K562 (cell line): Measurements from ENCODE around the gene GPX5. TPM values are rescaled to one million over a fixed set of nuclear protein-coding genes. Genes with fewer than 3 reads are reported as not detected.

Experiments
- BCOR ChIP-seq: fragments of 450-650 bp; IDR thresholded peaks from 2 replicates; pipeline ENCODE4 v1.6.1; 2016
- BRF2 ChIP-seq: IDR thresholded peaks from 3 replicates; pipeline ENCODE4 v1.6.1; 2011; ENCODE audit warnings: borderline replicate concordance, mild to moderate bottlenecking; ENCODE audit not compliant: insufficient read length, insufficient read depth
- CEBPG ChIP-seq, 3 experiments: fragments of 200-800 bp in 1 of 3; sonication (Bioruptor generic) in 1 of 3; sonication (generic) in 1 of 3; formaldehyde crosslinking in 1 of 3; IDR thresholded peaks in 2 of 3; conservative IDR thresholded peaks in 1 of 3; 2 replicates each; pipeline versions ENCODE4 v1.6.1 to v1.8.0; 2016 to 2022; ENCODE audit warnings: missing compliant biosample characterization in 2 of 3, missing genetic modification characterization in 2 of 3, mild to moderate bottlenecking in 1 of 3, missing genetic modification reagents in 1 of 3
- CREBBP ChIP-seq: IDR thresholded peaks from one replicate; pipeline ENCODE4 v1.6.1; 2012; ENCODE audit warnings: low read depth, mild to moderate bottlenecking, control low read depth, inconsistent platforms, low read length
- CUX1 ChIP-seq: fragments of 200-800 bp; sonication (Bioruptor generic); IDR thresholded peaks from 2 replicates; pipeline ENCODE4 v1.6.1; 2016; ENCODE audit warnings: missing genetic modification characterization, missing compliant biosample characterization
- ELF2 ChIP-seq: fragments of 250-450 bp; sonication (Bioruptor Pico); IDR thresholded peaks from 2 replicates; pipeline ENCODE4 v1.5.0; 2021; ENCODE audit warnings: mild to moderate bottlenecking
- ERF ChIP-seq: fragments of 450-650 bp; formaldehyde crosslinking; IDR thresholded peaks from 2 replicates; pipeline ENCODE4 v1.4.0; 2020; ENCODE audit warnings: mild to moderate bottlenecking, mixed read lengths
- HDAC8 ChIP-seq: fragments of 450-650 bp; IDR thresholded peaks from 2 replicates; pipeline ENCODE4 v1.6.1; 2016; ENCODE audit warnings: mild to moderate bottlenecking, missing genetic modification characterization, moderate library complexity, missing compliant biosample characterization
- KDM5B ChIP-seq: fragments of 200-600 bp; sonication (generic); IDR thresholded peaks from 2 replicates; pipeline ENCODE4 v1.6.1; 2012; ENCODE audit warnings: low read depth, mild to moderate bottlenecking, moderate library complexity, low read length, control low read depth, inconsistent platforms; ENCODE audit not compliant: insufficient replicate concordance
- MECOM ChIP-seq: fragments of 250-450 bp; sonication (Bioruptor Pico); IDR thresholded peaks from 2 replicates; pipeline ENCODE4 v1.8.0; 2022; ENCODE audit warnings: inconsistent platforms
- MXI1 ChIP-seq: IDR thresholded peaks from 2 replicates; pipeline ENCODE4 v1.6.1; 2011; ENCODE audit warnings: low read depth, mild to moderate bottlenecking, improper control_type of control experiment, low read length
- RBM39 ChIP-seq: fragments of 200-400 bp; formaldehyde crosslinking; optimal IDR thresholded peaks from 2 replicates; pipeline ENCODE3; 2018; ENCODE audit warnings: low read depth, low read length
- SUPT5H ChIP-seq: fragments of 450-650 bp; IDR thresholded peaks from 2 replicates; pipeline ENCODE4 v1.6.1; 2016
- TGIF2 ChIP-seq: sonication (generic); formaldehyde crosslinking; IDR thresholded peaks from 2 replicates; pipeline ENCODE4 v1.8.1; 2022; ENCODE audit warnings: mild to moderate bottlenecking, missing genetic modification reagents, moderate library complexity
- U2AF2 ChIP-seq: fragments of 200-400 bp; formaldehyde crosslinking; optimal IDR thresholded peaks from 2 replicates; pipeline ENCODE3; 2017; ENCODE audit warnings: low read depth, mild to moderate bottlenecking, low read length
- ZBTB12 ChIP-seq: fragments of 250-450 bp; sonication (Bioruptor Pico); IDR thresholded peaks from 2 replicates; pipeline ENCODE4 v1.4.0; 2020
- ZNF197 ChIP-seq: fragments of 200-800 bp; sonication (Bioruptor generic); IDR thresholded peaks from 2 replicates; pipeline ENCODE4 v1.6.1; 2016; ENCODE audit warnings: low read depth, missing genetic modification characterization, missing compliant biosample characterization
- ZNF316 ChIP-seq: fragments of 450-650 bp; IDR thresholded peaks from 2 replicates; pipeline ENCODE4 v1.6.1; 2016
- ZNF41 ChIP-seq: fragments of 250-450 bp; sonication (Bioruptor Pico); conservative IDR thresholded peaks from 2 replicates; pipeline ENCODE4 v1.4.0; 2020; ENCODE audit warnings: mild to moderate bottlenecking
- ZNF668 ChIP-seq: fragments of 250-450 bp; sonication (Bioruptor Pico); IDR thresholded peaks from 2 replicates; pipeline ENCODE4 v1.8.0; 2022; ENCODE audit warnings: mild to moderate bottlenecking, inconsistent platforms
- polyA plus RNA-seq, 8 experiments: library from polyadenylated mRNA; depleted of rRNA in 4 of 8; stranded (reverse) in 5 of 8; unstranded in 3 of 8; fragments of >200 nt; fragmentation: Nextera tagmentation in 2 of 8; fragmentation: Illumina TruSeq in 1 of 8; extraction: Ambion mirVana in 2 of 8; extraction: Trizol in 1 of 8; gene quantifications; 2 replicates each; pipeline versions ENCODE4 v1.2.1 to v1.2.3, GENCODE V29; 2011 to 2014; ENCODE audit warnings: inconsistent platforms in 1 of 8, missing spikeins in 1 of 8
- total RNA-seq, 7 experiments: library from RNA; depleted of rRNA in 6 of 7; stranded (reverse); fragments of >200 nt in 6 of 7; fragmentation: Illumina TruSeq in 2 of 7; extraction: Trizol in 2 of 7; gene quantifications; 2 replicates each; pipeline versions ENCODE4 v1.2.1 to v1.2.3, GENCODE V29; 2011 to 2021; ENCODE audit warnings: low replicate concordance in 1 of 7

Gene GPX5
- total and polyA plus RNA-seq, 9 of the 15 experiments (the other 6 are each of a cell fraction or from before 2014, with no cell fraction given), result 0.07 to 0.18 (median 0.15) TPM; not detected in 6

GRCh38 chr6:28553986-28554881, 28.6 kb downstream of the GPX5 start (continued):
- TF ChIP-seq CUX1 (CRISPR knock-in tag) (peak; percentile 80), CREBBP (no peak), MXI1 (0 out of 2 replicates have a peak, but pooled peaks have one; percentile 45), ZNF316 (no peak), MECOM (CRISPR knock-in tag) (0 out of 2 replicates have a peak, but pooled peaks have one; percentile 61), SUPT5H (peak; percentile 51), HDAC8 (tag) (peak; percentile 74), ZBTB12 (peak; percentile 15; the same call in 1 of the 2 replicates), U2AF2 (no peak), ZNF668 (CRISPR knock-in tag) (peak; percentile 37; the same call in 1 of the 2 replicates), ERF (0 out of 2 replicates have a peak, but pooled peaks have one; percentile 78), RBM39 (no peak), KDM5B (no peak), TGIF2 (CRISPR knock-in tag) (no peak), BCOR (peak; percentile 77; the same call in 1 of the 2 replicates), ZNF197 (peak; percentile 82; the same call in 1 of the 2 replicates), ZNF41 (CRISPR knock-in tag) (peak; percentile 71), ELF2 (0 out of 2 replicates have a peak, but pooled peaks have one; percentile 9), CEBPG (CRISPR knock-in tag; IDR thresholded peaks at IDR 0.05) (no peak; the same call in 1 of the 2 replicates), CEBPG (tag; conservative IDR thresholded peaks at IDR 0.05 in 1 of 2, IDR thresholded peaks at IDR 0.05 in 1 of 2) (peak; percentile 52 to 58; a peak in 3 of 4 replicates), BRF2 (no peak)
